Caki2 (cell line): ENCODE measurements around the gene TTC33. TPM values are rescaled to one million over a fixed set of nuclear protein-coding genes. Genes with fewer than 3 reads are reported as not detected.
"Not testable (repeated sequence)": the region's sequence is repeated elsewhere in the genome, so short reads cannot be mapped to it uniquely, and the experiment has no call there.

Experiments used
- DNase-seq: peaks from one replicate; pipeline ENCODE4 v3.0.0-alpha.2; 2015; ENCODE audit warnings: low read depth
- in situ Hi-C: cut with HindIII; loops from 2 replicates; pipeline ENCODE4 v1.10.0; 2016; ENCODE audit warnings: low sequenced_read_pairs, low pct_unique_long_range_greater_than_20kb, mixed read lengths
- total RNA-seq: library from RNA; depleted of rRNA; stranded (reverse); fragments of >200 nt; shearing (Covaris generic); gene quantifications from 2 replicates; pipeline ENCODE4 v1.2.3, GENCODE V29; 2014; ENCODE audit warnings: low replicate concordance

The TTC33 gene
- total RNA-seq, 1 experiment from 2014 or later: 8.8 TPM

DNA sequence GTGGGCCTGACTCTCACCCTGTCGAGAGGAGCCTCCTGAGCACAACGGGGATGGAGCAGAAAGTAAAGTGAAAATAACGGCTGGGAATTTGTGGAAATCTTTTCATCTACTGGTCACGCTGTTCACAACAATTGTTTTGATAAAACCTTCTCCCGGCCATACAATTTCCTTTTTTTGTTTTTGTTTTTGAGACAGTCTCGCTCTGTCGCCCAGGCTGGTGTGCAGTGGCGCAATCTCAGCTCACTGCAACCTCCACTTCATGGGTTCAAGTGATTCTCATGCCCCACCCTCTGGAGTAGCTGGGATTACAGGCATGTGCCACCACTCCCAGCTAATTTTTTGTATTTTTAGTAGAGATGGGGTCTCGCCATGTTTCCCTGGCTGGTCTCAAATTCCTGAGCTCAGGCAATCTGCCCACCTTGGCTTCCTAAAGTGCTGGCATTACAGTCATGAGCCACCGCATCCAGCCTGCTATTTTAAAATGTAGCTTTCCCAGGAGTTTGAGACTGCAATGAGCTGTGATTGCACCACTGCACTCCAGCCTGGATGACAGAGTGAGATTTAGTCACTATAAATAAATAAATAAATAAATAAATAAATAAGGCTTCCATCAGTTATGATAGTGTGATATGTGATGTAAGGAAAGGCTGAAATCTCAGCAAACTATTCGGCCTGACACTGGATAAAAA, 149.5 kb downstream of the TTC33 start:
- in situ Hi-C loops: no loop called here
- no peak for DNase-seq

DNA sequence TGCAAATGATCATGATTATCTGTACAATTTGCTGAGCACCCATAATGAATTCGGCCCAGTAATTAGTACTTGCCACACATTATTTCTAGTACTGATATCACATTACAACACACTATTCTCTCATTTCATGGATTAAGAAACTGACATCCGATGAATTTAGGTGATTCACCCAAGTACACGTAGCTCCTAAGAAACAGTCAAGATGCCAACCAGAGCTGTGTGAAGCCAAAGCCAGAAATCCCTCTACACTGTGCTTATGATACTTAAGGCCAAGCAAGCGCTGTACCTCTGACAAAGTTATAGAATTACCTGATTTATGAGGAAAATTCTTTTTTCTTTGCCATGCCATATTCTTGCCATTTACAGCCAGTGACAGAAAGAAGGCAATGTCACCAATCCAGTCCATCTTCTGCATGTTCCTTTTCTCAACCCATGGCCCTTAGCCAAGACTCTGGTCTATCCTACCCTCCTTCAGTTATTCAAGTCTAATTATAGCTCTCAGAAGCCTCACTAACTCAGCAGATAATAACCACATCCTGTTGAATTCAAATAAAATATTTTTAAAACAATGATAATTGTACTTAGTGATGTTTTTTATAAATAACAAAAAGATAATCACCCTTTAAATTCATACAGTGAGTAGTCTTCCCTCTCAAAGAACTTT, 150.3 kb downstream of the TTC33 start:
- in situ Hi-C loops: no loop called here
- no peak for DNase-seq

DNA sequence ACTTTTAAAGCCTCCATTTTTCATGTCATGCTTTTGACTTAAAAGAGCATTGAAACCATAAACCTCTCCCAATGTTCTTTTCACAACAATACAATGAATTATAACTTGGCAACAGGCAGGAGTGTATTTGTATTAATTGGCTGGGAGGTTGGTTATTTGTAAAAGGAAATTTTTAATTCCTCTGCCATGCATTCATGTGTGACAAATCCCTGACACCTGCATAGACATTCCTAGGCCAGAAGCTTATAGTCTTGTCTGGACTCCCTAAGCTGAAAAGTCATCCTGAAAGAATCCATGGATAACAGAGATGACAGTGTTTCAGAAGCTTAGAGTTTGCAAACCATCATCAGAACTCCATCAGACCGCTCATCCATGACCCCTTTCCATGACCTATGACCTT, 152.4 kb downstream of the TTC33 start:
- peak; percentile 61 for DNase-seq
- in situ Hi-C loops: no loop called here

DNA sequence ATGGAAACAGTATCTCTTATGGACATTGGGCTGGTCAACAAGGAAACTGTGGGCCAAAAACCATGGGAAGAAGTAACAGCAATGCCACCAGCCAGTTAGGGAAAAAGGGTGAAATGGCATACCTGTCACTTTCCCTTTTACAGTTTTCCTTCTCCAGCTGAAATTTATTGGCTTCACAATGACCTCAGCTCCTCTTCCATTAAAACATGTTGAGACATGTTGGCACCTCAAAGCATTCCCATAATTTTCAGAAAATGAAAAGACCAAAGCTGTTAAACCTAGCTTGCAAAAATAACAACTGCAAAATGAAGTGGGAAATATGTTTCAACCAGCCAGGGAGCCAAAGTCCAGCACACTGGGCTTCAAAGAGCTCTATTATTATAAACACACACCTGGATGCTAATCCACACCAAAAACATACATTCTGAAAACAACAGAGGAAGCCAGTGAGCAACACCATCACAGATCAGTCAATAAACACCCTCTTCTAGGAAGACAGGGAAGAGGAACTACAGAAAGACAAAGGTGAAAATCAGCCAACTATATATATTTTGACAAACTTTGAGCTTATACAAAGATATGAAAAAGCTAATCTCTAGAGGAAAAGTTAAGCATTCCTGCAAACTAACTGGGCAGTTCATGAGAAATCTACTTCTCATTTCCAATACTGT, 154.4 kb downstream of the TTC33 start:
- in situ Hi-C loops: no loop called here
- no peak for DNase-seq

DNA sequence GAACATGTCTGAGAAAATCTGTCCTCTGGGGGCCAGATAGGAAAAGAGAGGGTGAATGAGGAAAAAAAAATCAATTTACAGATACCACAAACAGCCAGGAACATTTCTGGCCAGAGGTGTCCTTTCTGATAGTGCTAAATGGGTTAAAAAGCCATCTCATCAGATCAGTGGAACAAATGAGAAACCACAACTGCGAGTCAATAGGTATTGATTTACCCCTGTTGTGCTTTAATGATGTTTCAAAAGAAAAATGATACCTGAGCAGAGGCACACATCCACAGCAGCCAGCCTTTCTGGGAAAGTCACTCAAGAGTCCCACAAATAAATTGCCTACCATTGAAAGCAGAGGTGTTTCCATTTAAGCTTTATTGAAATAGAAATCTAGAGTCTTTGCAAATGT, 155.4 kb downstream of the TTC33 start:
- in situ Hi-C loops: no loop called here

DNA sequence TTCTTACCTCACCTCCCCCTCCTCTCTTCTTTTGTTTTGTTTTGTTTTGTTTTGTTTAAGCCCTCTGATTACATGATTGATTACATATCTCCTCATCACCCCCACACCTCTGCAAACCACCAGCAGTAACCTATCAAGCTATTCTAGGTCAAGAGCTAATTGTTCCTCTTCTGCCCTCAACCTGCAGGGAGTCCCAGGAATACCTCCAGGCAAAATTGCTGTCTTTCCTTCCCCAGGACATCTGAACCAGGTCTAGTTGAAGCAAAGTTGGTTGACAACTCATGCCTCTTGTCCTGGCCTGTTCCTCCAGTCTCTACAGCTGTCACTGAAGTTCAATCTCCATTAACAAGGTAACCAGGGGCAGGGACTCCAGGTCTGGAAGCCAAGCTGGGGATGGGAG, 156.1 kb downstream of the TTC33 start:
- no peak for DNase-seq
- in situ Hi-C loops: no loop called here

More for the DNA sequence above, 155.4 kb downstream of the TTC33 start:
- DNase-seq: no peak

DNA sequence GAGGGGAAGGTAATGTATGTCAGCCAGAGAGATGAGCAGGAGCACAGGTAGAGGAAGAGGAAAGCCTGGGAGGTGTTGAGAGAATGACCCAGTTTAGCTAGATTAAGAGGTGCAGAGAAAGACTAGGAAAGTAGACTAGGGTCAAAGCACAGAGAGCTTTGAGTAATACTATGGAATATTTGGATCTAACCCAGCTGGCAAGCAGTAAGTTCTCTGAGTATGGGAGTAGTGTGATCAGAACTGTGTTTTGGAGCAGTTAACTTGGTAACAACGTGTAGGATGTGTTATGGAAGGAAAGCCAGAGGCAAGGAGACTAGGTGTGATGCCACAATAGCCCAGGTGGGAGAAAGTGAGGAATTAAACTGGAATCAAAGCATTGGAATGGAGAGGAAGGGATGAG, 160.9 kb downstream of the TTC33 start:
- DNase-seq: no peak
- in situ Hi-C loops: no loop called here

DNA sequence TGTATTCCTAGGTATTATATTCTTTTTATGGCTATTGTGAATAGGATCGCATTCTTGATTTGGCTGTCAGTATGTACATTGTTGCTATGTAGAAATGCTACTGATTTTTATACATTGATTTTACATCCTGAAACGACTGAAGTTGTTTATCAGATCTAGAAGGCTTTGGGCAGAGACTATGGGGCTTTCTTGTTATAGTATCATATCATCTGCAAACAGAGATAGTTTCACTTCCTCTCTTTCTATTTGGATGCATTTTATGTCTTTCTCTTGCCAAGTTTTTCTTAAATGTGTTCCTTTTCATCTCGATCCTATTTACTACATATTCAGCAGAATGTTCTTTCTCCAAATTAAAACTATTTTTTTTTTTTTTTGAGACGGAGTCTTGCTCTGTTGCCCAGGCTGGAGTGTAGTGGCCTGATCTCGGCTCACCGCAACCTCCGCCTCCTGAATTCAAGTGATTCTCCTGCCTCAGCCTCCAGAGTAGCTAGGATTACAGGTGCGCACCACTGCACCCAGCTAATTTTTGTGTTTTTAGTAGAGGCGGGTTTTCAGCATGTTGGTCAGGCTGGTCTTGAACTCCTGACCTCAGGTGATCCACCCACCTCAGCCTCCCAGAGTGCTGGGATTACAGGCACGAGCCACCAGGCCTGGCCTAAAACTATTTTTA, 163.9 kb downstream of the TTC33 start:
- DNase-seq, in situ Hi-C loops: not testable (repeated sequence)

DNA sequence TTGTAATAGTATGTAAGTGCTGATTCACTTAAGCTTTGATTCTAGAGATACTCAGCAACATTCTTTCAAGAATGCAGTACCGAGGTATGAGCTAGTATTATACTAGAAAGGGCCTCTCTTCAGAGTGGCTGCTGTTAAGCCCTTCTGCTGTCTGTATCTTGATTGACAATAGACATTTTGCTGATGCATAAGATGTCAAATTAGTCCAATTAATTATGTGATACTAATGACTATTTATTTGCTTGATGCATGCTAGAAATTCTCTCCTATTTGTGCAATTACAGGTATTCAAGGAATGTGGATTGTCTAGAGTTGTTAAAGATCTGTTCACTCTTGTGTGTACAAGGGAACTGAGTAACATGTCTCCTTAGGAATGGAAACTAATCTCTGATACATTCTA, 168.4 kb downstream of the TTC33 start:
- peak; percentile 16 for DNase-seq
- in situ Hi-C loops: no loop called here

DNA sequence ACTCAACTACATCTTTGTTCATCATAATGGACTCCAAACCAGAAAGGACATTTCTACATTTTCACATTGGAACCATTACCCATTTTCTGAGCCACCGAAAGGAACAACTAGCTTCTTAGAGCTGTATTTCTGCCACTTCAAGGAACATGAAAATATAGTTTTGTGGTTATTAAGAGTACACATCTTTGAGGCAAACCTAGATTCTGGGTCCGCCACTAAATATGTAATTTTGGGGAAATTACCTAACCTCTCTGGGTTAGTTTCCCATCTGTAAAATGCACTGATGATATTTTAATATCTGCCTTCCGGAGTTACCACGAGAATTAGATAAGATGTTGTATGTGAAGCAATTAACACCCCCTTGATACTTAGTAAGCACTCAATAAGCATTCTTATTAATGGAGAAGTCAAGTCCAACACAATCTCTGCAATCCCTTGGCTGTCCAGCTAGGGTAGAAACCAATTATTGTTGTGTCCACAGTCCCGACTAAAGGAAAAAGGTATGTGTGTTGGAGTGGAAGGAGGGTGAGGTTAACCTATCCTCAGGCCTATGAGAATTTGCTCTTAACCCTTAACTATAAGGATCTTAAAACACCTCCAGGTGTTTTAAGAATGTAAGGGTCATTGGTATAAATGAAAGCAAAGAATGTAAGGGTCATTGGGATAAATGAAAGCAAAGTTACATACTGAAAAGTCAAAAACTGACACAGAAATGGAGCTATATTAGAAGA, 170.1 kb downstream of the TTC33 start:
- in situ Hi-C loops: no loop called here
- DNase-seq: no peak

DNA sequence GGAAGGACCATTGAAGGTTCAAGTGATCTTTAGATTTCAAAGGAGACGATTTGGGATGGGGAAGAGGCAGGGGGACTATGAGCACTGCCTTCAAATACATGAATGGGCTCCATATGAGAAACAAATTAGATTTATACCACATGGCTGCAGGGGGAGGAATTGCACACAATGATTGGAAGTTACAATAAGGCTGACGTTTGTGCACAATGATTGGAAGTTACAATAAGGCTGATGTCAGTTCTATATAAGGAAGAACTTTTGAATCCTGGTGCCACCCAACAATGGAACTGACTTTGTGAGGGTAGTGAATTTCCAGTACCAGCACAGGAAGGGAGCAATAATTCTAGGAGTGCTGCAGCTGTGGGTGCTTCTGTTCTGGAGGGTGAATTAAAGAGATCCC, 171.7 kb downstream of the TTC33 start:
- in situ Hi-C loops: no loop called here

DNA sequence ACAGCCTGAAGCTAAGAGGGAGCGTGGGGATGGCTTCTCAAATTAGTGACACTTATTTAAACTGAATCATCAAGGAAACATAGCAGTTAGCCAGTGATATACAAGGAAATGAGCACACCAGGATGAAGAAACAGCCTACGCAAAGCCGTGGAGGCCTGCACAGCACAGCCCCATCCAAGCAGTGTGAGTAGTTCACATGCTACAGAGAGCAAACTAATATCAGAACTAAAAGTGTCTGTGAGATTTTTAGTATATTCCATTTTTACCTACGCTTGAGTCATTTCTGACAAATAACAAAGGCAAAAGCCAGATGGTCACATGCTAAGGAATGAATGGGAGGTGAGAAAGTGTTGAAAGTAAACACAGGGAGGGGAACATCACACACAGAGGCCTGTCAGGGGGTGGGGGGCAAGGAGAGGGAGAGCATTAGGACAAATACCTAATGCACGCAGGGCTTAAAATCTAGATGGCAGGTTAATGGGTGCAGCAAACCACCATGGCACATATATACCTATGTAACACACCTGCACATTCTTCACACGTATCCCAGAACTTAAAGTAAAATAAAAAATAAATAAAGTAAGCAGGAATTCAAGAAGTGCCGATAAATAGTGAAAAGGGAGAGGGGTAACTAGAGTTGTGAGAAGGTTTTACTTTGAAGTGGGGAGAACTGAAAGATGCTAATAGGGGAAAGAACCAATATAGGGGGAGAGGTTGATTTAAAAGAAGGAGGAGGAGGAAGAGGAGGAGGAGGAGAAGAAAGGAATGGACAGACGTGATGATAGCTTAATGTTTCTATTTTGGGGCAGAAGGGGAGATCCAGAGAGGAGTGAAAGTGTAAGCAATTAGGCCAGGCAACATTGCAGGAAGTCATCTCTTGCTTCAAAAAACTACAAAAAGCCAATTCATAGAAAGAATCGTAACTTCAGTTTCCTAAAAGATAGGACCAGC, 177.0 kb downstream of the TTC33 start:
- in situ Hi-C loops: no loop called here
- no peak for DNase-seq

More for the DNA sequence above, 171.7 kb downstream of the TTC33 start:
- DNase-seq: no peak

DNA sequence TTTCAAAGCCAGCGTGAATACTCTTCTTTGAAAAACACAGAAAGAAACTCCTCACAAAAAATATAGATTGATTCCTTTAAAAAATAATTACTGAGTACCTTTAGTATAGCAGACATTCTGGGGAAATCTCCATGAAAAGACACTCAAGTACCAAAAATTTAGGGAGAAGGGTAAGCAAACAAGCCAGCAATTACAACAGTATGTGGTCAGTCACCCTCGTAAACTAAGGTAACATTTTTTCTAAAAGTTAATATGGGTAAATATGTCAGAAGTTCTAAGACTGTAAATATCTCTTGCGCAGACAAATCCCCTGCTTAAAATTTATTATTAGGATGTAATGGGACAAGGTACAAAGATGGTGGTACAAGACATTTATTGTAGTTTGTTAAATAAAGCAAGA, 178.0 kb downstream of the TTC33 start:
- in situ Hi-C loops: no loop called here
- no peak for DNase-seq

DNA sequence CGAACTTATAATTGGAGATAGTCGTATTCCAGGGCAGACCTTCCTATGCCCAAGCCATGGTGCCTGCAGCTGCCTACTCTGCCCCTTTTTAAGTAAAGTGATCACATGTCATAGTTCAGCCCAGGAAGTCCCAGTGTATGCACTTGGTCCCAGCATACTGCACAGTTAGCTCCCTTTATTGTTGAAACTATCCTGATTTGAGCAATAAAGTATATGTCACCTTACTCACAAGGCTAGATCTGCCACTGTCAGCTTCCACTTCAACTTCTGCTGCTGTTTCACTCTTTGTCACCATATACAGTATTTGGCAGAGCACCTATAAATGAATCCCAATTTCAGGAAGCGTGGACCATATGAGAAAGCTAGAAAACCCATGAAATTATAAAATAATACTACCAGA, 179.8 kb downstream of the TTC33 start:
- in situ Hi-C loops: no loop called here
- DNase-seq: no peak

DNA sequence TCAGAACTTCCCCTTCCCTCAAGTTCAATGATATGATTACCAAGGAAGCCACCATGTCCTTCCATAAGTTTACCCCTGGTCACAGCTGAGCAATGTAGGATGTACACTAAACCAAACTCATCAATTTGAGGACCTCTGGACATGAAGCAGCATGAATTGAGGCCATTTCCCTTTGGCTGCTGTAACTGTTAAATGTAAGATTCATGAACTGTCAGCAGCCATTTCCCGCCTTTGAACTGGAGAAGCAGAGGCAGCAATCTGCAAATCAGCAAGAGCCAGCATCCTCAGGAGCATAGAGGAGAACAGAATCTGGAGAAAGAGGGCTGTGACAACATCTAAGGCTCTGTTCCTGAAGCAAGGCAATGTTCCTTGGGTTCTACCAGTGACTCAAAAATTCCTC, 180.3 kb downstream of the TTC33 start:
- DNase-seq: no peak
- in situ Hi-C loops: no loop called here

DNA sequence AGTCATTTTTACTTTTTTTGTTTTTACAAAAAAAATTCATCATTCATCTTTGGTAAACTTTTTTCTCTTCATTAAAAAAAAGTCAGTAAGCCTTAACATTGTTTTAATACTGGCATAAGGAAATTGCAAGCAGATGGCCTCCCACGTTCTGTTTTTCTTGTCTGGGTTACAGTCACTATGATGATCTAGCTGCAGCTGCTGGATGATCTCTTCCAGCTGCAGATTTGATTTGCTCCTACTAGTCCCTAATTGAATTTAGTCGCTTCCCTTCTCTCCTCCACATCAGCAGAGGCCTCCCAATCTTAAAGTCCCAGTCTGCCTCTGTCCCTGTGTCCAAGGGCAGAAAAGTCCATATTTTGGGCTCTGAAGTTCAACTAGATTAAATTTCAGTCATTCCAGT, 182.8 kb downstream of the TTC33 start:
- DNase-seq: no peak
- in situ Hi-C loops: no loop called here

DNA sequence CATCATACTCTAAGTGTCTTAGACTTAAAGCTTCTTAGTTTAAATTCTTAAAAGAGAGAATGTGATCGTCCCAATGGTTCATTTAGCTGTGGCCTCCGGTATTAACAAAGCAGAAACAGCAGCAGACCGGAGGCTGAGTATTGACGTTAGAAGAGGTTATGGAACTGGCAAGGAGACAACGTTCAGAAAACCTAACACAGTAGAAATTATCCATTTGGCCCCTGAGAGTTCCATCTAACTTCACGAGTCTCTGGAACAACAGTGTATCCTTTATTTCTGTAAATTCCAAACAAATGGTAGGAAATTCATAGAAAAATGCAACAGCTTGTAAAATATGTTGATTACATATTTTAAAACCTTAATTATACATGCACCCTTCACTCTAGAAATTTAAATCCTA, 183.4 kb downstream of the TTC33 start:
- in situ Hi-C loops: no loop called here

More for the DNA sequence above, 183.4 kb downstream of the TTC33 start:
- no peak for DNase-seq
